HG03354 (cell line): ENCODE data around the gene PDZD7.
A peak's percentile ranks its signal among the peaks of the same experiment; 100 is the strongest.

ENCODE experiments used
- ATAC-seq: cut with Tn5 transposase; IDR thresholded peaks from one replicate; pipeline ENCODE4 v1.9.1; 2021; ENCODE audit warnings: mild to moderate bottlenecking; ENCODE audit not compliant: unreplicated experiment, poor library complexity, severe bottlenecking

Gene PDZD7

GRCh38 chr10:100993986-100994708 is 36.8 kb downstream of the PDZD7 start:
- ATAC-seq: no peak

GRCh38 chr10:100989088-100989487 is 41.8 kb downstream of the PDZD7 start:
- ATAC-seq: no peak

GRCh38 chr10:100988166-100988565 is 42.8 kb downstream of the PDZD7 start:
- ATAC-seq: no peak

- peak; percentile 17 for ATAC-seq
Measured at GRCh38 chr10:100987685-100988049, 43.3 kb downstream of the PDZD7 start.

GRCh38 chr10:100986952-100987684 is 43.8 kb downstream of the PDZD7 start, which contains the start of the genes MRPL43 and TWNK:
Gene MRPL43 (minus strand): TSS chr10:100987497. CDS start chr10:100987443, 54 bp downstream.
Gene TWNK (plus strand): TSS chr10:100987543. CDS start chr10:100988211, 668 bp downstream.
- peak; percentile 87 for ATAC-seq

GRCh38 chr10:100986623-100986951 is 44.3 kb downstream of the PDZD7 start:
- no peak for ATAC-seq

GRCh38 chr10:100985336-100985735 is 45.6 kb downstream of the PDZD7 start:
- ATAC-seq: no peak

- no peak for ATAC-seq
Measured at GRCh38 chr10:100984672-100985177, 46.2 kb downstream of the PDZD7 start.

GRCh38 chr10:100983868-100984671 is 46.9 kb downstream of the PDZD7 start:
- no peak for ATAC-seq

- no peak for ATAC-seq
Measured at GRCh38 chr10:100982916-100983830, 47.8 kb downstream of the PDZD7 start.

GRCh38 chr10:100981178-100981772 is 49.7 kb downstream of the PDZD7 start:
- ATAC-seq: no peak

GRCh38 chr10:100980711-100981110 is 50.2 kb downstream of the PDZD7 start:
- ATAC-seq: no peak

- ATAC-seq: no peak
Measured at GRCh38 chr10:100980311-100980710, 50.6 kb downstream of the PDZD7 start.

GRCh38 chr10:100979791-100980272 is 51.1 kb downstream of the PDZD7 start:
- ATAC-seq: no peak

GRCh38 chr10:100978901-100979195 is 52.1 kb downstream of the PDZD7 start:
- ATAC-seq: no peak

GRCh38 chr10:100978121-100978900 is 52.6 kb downstream of the PDZD7 start:
- ATAC-seq: no peak

GRCh38 chr10:100977436-100977835 is 53.5 kb downstream of the PDZD7 start:
- ATAC-seq: no peak

- ATAC-seq: no peak
Measured at GRCh38 chr10:100976906-100977305, 54.0 kb downstream of the PDZD7 start.
